Umbilical cord (tissue), 2 donors: ENCODE measurements around the gene FAM117B. TPM values are rescaled to one million over a fixed set of nuclear protein-coding genes. Genes with fewer than 3 reads are reported as not detected.
"Not testable (repeated sequence)": the region's sequence is repeated elsewhere in the genome, so short reads cannot be mapped to it uniquely, and the experiment has no call there.

Experiments used
- DNase-seq: peaks from one replicate; pipeline ENCODE4 v3.0.0-alpha.2; 2015; ENCODE audit warnings: low spot score
- total RNA-seq: library from RNA; depleted of rRNA; stranded (reverse); fragments of >200 nt; gene quantifications from one replicate; pipeline ENCODE4 v1.2.3, GENCODE V29; 2014; ENCODE audit warnings: low replicate concordance; ENCODE audit not compliant: insufficient read depth

FAM117B gene
- total RNA-seq, 1 donor from 2014 or later, result 5.8 TPM

DNA sequence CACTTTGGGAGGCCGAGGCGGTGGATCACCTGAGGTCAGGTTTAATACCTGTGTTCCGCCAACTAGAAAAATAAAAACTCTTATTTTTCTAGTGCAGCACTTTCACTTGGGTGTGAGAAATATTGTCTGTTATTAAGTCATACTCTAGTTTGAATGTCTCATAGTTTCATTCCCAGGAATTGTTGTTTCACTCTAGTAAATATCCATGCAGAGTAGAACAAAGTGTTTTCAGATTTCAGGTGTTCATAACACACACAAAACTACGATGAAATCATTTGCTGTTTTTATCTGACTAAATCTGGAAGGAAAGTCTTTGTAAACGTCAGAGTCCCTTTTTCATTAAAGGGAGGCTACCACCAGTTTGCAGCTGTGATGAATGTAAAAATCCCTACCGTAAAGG lies 4.0 kb downstream of the FAM117B start:
- no peak for DNase-seq

DNA sequence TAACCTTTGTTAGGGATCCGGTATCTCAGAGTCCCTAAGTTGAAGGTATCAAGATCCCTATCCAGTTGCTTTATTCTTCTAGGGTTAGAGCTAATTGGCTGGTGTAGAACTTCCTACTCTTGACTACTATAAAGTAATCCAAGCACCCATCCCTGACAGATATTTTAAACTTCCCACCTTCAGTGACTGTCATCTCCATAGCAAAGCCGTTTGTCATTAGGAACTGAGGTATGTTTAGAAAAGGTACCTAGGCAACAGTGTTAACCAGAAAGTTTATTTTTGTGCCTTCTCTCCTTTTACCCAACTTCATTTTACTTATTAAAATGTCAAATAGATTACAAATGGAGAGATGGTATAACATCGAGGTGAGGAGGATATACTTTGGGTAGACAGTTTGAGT lies 4.5 kb downstream of the FAM117B start:
- no peak for DNase-seq

DNA sequence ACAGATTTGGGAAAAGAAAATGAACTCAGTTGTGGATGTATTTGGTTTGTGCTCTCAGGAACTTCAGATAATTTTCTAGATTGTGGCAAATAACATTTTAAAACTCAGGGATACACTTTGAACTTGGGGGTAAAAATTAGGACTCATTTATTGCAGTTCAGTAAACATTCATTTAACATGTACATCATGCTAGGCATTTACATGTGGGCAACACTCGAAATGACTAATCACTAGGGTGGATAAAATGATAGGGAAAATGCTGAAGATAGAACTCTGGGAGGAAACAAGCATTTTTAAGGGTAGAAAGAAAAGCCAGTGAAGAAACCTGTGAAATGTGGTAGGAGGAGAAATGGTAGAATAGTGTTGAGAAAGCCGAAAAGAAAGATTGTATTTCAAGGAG lies 7.8 kb downstream of the FAM117B start:
- no peak for DNase-seq

DNA sequence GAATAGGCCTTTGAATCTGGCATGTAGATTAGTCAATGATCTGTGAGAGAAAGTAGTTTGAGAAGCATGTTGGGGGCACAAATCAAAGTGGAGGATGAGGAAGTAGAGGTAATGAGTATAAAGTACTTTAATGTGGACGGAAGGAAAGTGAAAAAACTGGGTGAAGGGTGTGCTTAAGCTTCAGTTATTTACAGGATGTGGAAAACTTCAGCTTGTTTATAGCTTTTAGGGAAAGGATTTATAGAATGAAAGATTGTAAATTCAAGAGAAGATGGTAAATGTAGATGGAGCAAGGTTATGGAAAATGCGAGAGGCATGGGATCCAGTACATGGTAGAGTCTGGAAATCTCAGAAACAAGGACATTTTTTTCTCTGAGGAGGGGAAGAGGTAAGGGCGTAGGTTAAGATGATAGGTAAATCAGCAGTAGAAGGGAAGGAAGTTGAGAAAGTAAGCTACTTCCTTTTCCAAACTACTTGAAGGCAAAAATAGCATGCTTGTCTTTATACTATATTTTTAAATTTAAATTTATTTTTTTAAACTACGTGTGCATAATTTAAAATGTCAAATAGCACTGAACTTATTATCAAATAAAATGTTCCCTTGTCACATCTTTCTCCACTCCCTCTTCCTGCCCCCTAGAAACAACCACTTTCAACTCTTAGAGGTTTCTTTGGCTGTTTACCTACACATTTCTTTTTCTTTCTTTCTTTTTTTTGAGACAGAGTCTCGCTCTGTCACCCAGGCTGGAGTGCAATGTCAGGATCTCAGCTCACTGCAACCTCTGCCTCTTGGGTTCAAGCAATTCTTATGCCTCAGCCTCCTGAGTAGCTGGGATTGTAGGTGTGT lies 8.5 kb downstream of the FAM117B start:
- DNase-seq, result peak; percentile 6

DNA sequence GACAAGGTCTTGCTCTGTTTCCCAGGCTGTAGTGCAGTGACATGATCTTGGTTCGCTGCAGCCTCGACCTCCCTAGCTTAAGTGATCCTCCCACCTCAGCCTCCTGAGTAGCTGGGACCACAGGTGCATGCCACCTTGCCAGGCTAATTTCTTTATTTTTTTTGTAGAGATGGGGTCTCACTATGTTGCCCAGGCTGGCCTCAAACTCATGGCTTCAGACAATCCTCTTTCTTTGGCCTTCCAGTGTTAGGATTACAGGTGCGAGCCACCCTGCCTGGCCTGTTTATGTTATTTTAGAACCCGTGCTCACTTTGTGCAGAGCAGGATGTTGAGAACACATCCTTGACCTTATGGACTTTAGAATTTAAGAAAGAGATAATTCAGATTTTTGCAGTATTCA lies 17.4 kb downstream of the FAM117B start:
- no peak for DNase-seq

DNA sequence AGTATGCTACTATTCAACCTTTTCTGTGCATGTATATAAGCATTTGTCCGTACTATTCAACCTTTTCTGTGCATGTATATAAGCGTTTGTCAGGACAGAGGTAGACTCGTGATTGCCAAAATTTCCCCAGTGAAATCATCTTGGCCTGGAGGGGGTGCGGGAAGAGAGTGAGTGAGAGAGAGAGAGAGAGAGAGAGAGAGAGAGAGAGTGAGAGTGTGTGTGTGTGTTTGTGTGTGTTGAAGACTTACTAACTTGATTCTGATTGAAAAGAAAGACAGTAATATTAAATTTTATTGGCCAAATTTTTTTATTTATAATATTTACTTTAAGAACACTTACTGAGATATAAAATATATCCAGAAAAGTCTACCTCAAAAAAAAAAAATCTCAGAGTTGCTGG lies 19.1 kb downstream of the FAM117B start:
- no peak for DNase-seq

DNA sequence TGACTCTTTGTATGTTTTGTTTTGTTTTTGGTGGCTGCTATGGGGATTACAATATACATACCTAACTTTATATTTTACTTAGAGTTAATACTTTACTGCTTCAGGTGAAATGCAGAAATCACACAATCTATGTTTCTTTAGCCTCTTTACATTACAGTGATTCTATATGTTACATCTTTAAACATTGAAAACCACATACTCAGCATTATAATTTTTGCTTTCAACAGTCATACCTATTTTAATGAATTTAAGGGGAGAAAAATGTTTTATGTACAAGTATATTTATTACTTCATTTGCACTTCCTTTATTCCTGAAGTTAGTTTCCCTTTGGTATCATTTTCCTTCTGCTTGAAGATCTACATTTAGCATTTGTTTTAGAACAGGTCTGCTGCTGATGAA lies 23.1 kb downstream of the FAM117B start:
- DNase-seq, result no peak

DNA sequence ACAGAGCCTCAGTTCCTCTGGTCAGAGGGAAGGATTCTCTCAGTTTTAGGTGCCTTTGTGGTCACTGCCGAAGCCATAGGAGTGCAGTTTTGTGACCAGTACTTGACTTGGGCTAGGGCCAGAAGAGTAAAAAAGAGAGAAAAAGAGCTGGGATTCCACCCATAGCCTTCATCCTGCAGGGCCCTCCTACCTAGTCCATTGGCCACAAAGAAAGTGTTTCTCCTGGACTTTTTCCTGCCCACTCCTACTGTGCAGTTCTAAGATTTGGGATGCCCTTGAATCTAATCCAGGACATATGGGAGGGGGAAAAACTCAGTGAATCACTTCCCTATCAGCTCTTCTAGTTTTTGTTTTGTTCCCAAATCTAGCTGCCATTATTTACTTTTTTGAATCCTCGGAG lies 26.0 kb downstream of the FAM117B start:
- DNase-seq, result no peak

DNA sequence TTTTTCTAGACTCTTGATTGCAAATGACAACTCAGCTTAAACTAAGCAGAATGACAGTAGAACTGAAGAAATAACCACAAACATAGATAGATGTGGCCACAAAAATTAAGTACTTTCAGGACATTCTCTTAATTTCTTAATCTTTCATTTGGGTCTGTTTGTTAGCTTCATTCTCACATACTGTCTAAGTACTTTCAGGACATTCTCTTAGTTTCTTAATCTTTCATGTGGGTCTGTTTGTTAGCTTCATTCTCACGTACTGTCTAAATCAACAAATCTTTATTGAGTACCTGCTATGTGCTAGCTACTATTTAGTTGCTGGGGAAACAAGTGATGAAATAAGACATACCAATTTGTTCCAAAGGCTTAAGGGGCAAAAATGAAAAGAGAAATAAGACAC lies 35.1 kb downstream of the FAM117B start:
- no peak for DNase-seq

DNA sequence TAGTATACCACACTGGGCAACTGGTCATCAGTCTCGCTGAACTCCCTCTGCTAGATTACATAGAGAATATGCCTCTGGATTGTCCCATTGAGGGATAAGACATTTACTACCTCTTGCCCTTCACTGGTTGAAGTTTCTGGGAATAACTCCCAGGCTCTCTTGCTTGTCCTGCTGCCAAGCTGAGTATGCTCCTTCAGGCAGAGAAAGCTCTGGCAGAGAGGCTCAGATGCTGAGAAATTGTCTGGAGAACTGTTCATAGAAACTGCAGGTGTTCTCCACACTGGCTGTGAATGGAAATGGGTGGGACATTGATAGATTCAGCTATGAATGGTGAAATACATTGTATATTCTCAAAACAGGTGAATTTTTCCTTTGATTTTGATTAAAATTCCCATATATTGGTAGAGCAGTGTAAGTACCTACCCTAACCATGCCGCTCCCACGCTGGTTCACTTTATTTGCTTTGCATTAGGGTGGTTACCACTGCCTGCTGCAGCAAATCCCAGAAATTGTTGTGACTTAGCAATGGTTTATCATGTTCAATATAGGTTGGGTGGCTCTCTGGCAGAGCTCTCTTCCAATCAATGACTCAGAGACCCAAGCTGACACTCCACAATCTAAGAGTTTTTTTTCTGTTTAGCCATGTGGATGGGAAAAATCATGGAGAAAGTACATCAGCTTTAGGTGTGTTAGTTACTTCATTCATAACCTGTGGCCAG lies 36.7 kb downstream of the FAM117B start:
- peak; percentile 48 for DNase-seq

DNA sequence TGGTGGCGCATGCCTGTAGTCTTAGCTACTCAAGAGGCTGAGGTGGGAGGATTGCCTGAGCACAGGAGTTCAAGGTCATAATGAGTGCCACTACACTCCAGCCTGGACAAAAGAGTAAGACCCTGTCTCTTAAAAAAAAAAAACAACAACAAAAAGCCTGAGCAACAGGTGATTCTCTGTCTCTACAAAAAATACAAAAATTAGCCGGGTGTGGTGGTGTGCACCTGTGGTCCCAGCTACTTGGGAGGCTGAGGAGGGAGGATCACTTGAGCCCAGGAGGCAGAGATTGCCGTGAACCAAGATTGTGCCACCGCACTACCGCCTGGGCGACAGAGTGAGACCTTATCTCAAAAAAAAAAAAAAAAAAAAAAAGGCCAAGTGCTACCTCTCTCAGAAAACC lies 40.3 kb downstream of the FAM117B start:
- not testable (repeated sequence) for DNase-seq

DNA sequence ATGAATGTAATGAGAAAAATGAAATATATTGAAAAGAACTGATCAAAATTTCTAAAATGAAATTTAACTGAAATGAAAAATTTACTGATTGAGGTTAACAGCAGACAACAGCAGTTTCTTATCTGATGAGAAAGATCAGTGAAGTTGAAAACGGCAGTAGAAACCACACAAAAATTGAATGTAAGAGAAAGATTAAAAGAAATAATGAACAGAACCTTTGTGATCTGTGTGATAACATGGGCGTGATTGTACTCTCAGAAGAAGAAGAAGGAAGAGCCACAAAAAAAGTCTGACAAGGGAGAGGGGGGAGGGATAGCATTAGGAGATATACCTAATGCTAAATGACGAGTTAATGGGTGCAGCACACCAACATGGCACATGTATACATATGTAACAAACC lies 45.2 kb downstream of the FAM117B start:
- no peak for DNase-seq

DNA sequence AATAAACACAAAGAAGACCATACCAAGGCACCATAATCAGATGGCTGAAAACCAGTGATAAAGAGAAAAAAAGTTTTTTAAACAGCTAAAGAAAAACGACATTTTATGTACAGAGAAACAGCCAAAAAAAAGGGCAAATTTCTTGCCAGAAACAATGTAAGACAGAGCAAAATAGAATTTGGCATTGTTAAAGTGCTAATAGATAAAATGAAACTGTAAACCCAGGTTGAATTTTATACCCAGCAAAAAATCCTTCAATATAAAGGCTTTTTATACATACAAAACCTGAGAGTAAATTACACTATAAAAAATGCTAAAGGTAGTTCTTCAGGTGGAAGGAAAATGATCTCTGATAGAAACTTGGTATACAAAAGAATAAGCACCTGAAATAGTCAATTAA lies 45.7 kb downstream of the FAM117B start:
- DNase-seq, result no peak

DNA sequence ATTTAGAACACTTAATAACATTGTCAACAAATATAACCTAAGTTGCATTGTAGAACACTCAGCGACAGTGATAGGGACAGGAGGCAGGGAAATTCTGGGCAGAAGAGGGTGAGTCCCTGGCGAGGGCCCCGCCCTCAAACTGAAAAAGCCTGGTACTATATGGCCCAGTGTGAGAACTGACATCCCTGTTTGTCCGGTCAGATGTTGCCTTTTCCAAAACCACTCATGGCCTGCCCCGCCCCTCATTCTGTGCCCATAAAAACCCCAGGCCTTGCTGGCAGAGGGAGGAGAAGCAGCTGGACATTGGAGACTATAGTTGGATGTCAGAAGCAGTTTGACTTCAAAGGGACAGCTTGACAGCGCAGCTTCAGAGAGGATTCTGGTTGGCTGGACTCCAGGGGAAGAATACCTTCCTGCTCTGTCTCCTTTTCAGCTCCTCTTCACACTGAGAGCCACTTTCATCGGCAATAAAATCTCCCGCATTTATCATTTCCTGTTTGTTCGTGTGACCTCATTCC lies 47.0 kb downstream of the FAM117B start:
- no peak for DNase-seq

DNA sequence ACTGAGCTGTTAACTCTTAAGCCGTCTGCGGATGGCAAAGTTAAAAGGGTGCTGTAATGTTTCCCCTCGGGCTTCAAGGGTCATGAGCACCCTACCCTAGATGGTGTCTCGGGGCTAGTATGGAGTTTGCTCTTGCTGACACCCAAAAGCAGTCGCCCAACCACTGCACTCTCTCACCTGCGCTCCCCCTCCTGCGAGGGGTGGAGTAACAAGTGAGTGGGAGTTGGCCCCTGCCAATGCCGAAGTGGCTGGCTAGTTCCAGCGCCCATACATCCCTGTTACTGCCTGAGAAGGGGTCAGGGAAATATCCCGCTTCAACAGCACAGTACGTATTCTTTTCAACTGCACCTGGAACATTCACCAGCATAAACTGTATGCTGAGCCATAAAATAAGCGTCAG lies 47.5 kb downstream of the FAM117B start:
- no peak for DNase-seq

DNA sequence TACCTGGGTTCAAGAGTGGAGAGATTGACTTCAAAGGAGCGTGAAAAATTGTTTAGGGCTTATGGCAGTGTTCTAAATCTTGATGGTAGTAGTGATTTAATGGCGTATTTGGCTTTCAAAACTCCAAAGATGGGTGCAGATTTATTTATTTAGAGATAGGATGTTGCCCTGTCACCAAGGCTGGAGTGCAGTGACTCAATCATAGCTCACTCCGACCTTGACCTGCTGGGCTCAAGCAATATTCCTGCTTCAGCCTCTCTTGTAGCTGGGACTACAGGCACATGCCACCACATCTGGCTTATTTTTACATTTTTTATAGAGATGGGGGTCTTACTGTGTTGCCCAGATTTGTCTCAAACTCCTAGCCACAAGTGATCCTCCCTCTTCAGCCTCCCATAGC lies 52.5 kb downstream of the FAM117B start:
- no peak for DNase-seq

DNA sequence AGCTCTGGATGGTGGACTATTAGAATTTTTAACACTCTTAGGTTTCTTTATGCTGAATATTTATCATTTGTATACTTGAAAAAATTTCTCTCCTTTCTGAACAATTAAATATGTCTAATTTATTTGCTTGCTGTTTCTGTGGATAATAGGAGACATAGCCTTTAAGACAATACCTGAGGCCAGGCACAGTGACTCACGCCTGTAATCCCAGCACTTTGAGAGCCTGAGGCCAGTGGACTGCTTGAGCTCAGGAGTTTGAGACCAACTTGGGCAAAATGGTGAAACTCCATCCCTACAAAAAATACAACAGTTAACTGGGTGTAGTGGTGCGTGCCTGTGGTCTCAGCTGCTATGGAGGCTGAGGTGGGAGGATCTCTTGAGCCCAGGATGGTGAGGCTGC lies 54.7 kb downstream of the FAM117B start:
- no peak for DNase-seq

DNA sequence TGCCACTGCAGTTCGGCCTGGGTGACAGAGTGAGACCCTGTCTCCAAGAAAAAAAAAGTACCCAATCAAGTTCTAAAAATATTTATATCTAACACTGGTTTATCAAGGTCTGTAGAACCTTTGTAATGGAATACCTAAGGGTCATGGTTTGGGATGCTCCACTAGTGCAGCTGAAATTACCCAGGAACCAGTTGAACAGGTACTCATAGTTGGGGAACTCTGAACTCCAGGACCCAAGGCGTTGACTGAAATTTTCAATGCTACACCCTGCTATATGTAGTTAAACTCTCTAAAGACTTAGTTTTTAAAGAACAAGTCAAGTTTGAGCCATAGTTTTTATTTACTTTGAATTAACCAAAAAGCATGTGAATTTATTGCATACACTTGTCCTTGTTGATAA lies 55.1 kb downstream of the FAM117B start:
- no peak for DNase-seq

DNA sequence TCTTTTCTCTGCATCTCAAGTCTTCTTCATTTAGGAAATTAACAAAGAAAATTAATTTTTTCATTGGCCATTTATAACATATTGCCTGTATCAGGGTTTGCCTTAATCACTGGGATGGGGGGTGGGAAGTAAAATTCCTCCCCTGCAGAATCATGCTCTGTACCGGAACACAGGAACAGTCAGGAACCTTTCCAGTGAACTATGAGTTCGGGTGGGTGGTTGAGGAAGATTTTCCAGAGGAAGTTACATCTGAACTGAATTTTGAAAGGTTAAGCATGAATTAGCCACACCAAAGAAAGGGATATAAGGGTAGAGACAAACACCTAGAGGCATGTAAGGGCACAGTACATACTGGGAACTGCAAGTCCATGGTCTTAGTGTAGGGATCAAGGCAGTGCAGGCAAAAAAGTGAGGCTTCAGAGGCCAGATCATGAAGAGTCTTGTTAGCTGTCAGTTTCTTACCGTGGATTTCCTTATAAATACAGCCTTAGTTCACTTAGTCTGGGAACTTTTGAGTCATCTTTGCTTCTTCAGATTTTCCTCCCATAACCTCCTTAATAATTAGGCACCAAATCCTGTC lies 55.6 kb downstream of the FAM117B start:
- DNase-seq, result peak; percentile 20

DNA sequence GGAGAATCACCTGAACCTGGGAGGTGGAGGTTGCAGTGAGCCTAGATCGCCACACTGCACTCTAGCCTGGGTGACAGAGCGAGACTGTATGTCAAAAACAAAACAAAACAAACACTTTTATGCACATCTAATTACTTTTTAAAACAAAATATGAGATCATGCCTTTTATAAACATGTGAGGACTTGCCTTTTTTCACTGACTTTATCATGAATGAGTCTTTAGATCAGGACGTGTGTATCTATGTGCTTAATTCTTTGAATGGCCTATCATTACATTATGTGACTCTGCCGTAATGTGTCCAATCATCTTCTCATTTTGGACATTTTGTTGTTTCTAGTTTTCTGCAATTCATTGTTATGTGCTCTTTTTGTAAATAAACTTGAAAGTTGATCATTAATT lies 58.7 kb downstream of the FAM117B start:
- DNase-seq, result no peak

DNA sequence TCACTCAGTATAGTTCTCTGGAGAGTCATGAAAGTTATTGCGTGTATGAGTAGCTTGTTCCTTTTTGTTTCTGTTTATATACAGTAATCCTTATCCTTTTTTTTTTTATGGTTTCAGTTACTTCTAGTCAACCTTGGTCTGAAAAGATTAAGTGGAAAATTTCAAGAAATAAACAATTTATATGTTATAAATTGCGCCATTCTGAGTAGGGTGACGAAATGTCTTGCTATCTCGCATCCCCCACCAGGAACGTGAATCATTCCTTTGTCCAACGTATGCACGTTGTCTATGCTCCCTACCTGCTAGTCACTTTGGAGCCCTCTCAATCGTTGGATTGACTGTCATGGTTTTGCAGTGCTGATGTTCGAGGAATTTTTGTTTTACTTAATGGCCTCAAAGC lies 60.4 kb downstream of the FAM117B start:
- no peak for DNase-seq

DNA sequence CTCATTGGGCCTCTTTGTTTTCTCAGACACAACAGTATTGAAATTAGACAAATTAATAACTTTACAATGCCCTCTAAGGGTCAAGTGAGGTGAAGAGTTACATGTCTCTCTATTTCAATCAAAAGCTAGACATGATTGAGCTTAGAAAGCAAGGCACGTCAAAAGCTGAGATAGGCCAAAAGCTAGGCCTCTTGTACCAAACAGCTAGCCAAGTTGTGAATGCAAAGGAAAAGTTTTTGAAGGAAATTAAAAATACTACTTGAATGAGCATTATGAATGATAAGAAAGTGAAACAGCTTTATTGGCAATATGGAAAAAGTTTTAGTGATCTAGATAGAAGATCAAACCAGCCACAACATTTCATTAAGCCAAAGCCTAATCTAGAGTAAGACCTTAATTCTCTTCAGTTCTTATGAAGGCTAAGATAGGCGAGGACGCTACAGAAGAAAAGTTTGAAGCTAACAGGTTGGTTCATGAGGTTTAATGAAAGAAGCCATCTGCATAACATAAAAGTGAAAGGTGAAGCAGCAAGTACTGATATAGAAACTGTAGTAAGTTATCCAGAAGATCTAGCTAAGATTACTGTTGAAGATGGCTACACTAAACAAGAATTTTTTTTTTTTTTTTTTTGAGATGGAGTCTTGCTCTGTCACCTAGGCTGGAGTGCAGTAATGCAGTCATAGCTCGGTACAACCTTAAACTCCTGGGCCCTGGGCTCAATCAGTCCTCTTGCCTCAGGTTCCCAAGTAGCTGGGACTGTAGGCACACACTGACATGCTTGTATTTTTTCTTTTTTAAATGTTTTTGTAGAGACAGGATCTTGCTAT lies 65.5 kb downstream of the FAM117B start:
- DNase-seq, result peak; percentile 15
